ENCODE data around the gene ABTB1.
"Not testable (repeated sequence)": the region's sequence is repeated elsewhere in the genome, so short reads cannot be mapped to it uniquely, and the experiment has no call there.

The ABTB1 gene

GRCh38 chr3:127671523-127672428 is 976 bp upstream of the ABTB1 start:
- DNase-seq (ENCODE audit: extremely low read depth in 1 of 2, low read depth in 1 of 2) = peak in 1 of 2 donors; percentile 29

- peak in 1 of 2 donors; percentile 41 for DNase-seq (ENCODE audit: extremely low read depth in 1 of 2, low read depth in 1 of 2)
Measured at GRCh38 chr3:127673191-127674100, 694 bp downstream of the ABTB1 start.

GRCh38 chr3:127674101-127674721 is 1.5 kb downstream of the ABTB1 start:
- no peak for DNase-seq (ENCODE audit: extremely low read depth in 1 of 2, low read depth in 1 of 2)

GRCh38 chr3:127674790-127675189 is 2.0 kb downstream of the ABTB1 start:
- no peak for DNase-seq (ENCODE audit: extremely low read depth in 1 of 2, low read depth in 1 of 2)

GRCh38 chr3:127675651-127676391 is 3.1 kb downstream of the ABTB1 start:
- DNase-seq (ENCODE audit: extremely low read depth in 1 of 2, low read depth in 1 of 2) = no peak

- no peak for DNase-seq (ENCODE audit: extremely low read depth in 1 of 2, low read depth in 1 of 2)
Measured at GRCh38 chr3:127676456-127676855, 3.7 kb downstream of the ABTB1 start.

GRCh38 chr3:127676921-127677351 is 4.2 kb downstream of the ABTB1 start:
- DNase-seq (ENCODE audit: extremely low read depth in 1 of 2, low read depth in 1 of 2) = no peak

- DNase-seq (ENCODE audit: extremely low read depth in 1 of 2, low read depth in 1 of 2) = no peak
Measured at GRCh38 chr3:127677541-127678314, 5.0 kb downstream of the ABTB1 start.

GRCh38 chr3:127678315-127678599 is 5.5 kb downstream of the ABTB1 start:
- no peak for DNase-seq (ENCODE audit: extremely low read depth in 1 of 2, low read depth in 1 of 2)

GRCh38 chr3:127678611-127679533 is 6.1 kb downstream of the ABTB1 start:
- no peak for DNase-seq (ENCODE audit: extremely low read depth in 1 of 2, low read depth in 1 of 2)

- DNase-seq (ENCODE audit: extremely low read depth in 1 of 2, low read depth in 1 of 2) = no peak
Measured at GRCh38 chr3:127679534-127680145, 6.9 kb downstream of the ABTB1 start.

GRCh38 chr3:127680146-127680661 is 7.5 kb downstream of the ABTB1 start:
- no peak for DNase-seq (ENCODE audit: extremely low read depth in 1 of 2, low read depth in 1 of 2)

- DNase-seq (ENCODE audit: extremely low read depth in 1 of 2, low read depth in 1 of 2) = no peak
Measured at GRCh38 chr3:127680798-127681221, 8.1 kb downstream of the ABTB1 start.

- DNase-seq (ENCODE audit: extremely low read depth in 1 of 2, low read depth in 1 of 2) = not testable (repeated sequence)
Measured at GRCh38 chr3:127682175-127682554, 9.4 kb downstream of the ABTB1 start.

GRCh38 chr3:127682561-127682960 is 9.8 kb downstream of the ABTB1 start:
- no peak for DNase-seq (ENCODE audit: extremely low read depth in 1 of 2, low read depth in 1 of 2)

- no peak for DNase-seq (ENCODE audit: extremely low read depth in 1 of 2, low read depth in 1 of 2)
Measured at GRCh38 chr3:127684871-127685707, 12.3 kb downstream of the ABTB1 start.

Data from activated CD8-positive, alpha-beta memory T cell treated with anti-CD3 and anti-CD28 coated beads for 1 hour (primary cell).